Common myeloid progenitor, CD34-positive (primary cell): ENCODE results near the gene DPM1.

Experiments used
- CTCF ChIA-PET: fragments of 350-600 bp; sonication (Branson Sonifier 250); formaldehyde crosslinking; loops from one replicate; lab custom pipeline; 2021; ENCODE audit warnings: antibody characterized with exemption; lab: Charles Lee
- POLR2A ChIA-PET: fragments of 350-600 bp; sonication (Branson Sonifier 250); formaldehyde crosslinking; loops from one replicate; lab custom pipeline; 2021; ENCODE audit warnings: antibody characterized with exemption; lab: Charles Lee
- DNase-seq, 3 donors: peaks; one replicate each; pipeline versions ENCODE4 v3.0.0 to v3.0.0-alpha.2; 2013
- H3K27ac ChIP-seq, 2 experiments: 1 replicate in 1 of 2; 2 replicates in 1 of 2; pipeline ENCODE4 v1.7.0; 2013; ENCODE audit warnings: inconsistent platforms in 2 of 2, low read length in 2 of 2, mild to moderate bottlenecking in 2 of 2, low read depth in 1 of 2, moderate library complexity in 1 of 2; ENCODE audit not compliant: severe bottlenecking in 2 of 2, insufficient read depth in 1 of 2, poor library complexity in 1 of 2
- H3K27me3 ChIP-seq, 5 experiments: replicated peaks in 2 of 5; 1 replicate in 3 of 5; 2 replicates in 2 of 5; pipeline versions ENCODE4 v1.6.1 to v1.7.0; 2013; ENCODE audit warnings: low read length in 4 of 5, mild to moderate bottlenecking in 2 of 5, moderate library complexity in 2 of 5, inconsistent platforms in 1 of 5; ENCODE audit not compliant: insufficient read depth in 5 of 5, control insufficient read depth in 4 of 5
- H3K36me3 ChIP-seq, 4 experiments: 1 replicate in 2 of 4; 2 replicates in 2 of 4; pipeline versions ENCODE4 v1.6.1 to v1.7.0; 2013; ENCODE audit warnings: low read length in 3 of 4, control low read depth in 1 of 4, mild to moderate bottlenecking in 1 of 4; ENCODE audit not compliant: control insufficient read depth in 4 of 4, insufficient read depth in 4 of 4
- H3K4me1 ChIP-seq, 4 experiments: 1 replicate in 3 of 4; 2 replicates in 1 of 4; pipeline versions ENCODE4 v1.6.1 to v1.7.1; 2013; ENCODE audit warnings: low read length in 3 of 4, mild to moderate bottlenecking in 3 of 4, control low read depth in 1 of 4, inconsistent platforms in 1 of 4, moderate library complexity in 1 of 4; ENCODE audit not compliant: control insufficient read depth in 4 of 4, insufficient read depth in 4 of 4; ENCODE audit errors: control extremely low read depth in 1 of 4
- H3K4me3 ChIP-seq, 7 experiments: 1 replicate in 4 of 7; 2 replicates in 3 of 7; pipeline versions ENCODE4 v1.5.1 to v1.7.0; 2013; ENCODE audit warnings: mild to moderate bottlenecking in 7 of 7, low read length in 6 of 7, moderate library complexity in 6 of 7, inconsistent platforms in 2 of 7, low read depth in 2 of 7, control low read depth in 1 of 7; ENCODE audit not compliant: insufficient read depth in 4 of 7, control insufficient read depth in 1 of 7; ENCODE audit errors: extremely low read depth in 1 of 7
- H3K9me3 ChIP-seq, 5 experiments: 1 replicate in 4 of 5; 2 replicates in 1 of 5; pipeline versions ENCODE4 v1.6.1 to v1.7.1; 2013; ENCODE audit warnings: low read length in 4 of 5, mild to moderate bottlenecking in 2 of 5, inconsistent platforms in 1 of 5, low read depth in 1 of 5, moderate library complexity in 1 of 5; ENCODE audit not compliant: control insufficient read depth in 4 of 5, insufficient read depth in 2 of 5; ENCODE audit errors: control extremely low read depth in 1 of 5
- WGBS: methylation state at CpG from one replicate; pipeline ENCODE4 v1.1.5; 2013; ENCODE audit not compliant: insufficient coverage; 5-methylcytosine and 5-hydroxymethylcytosine counted together

The DPM1 gene

GRCh38 chr20:50918403-50918802 is 39.9 kb downstream of the DPM1 start:
- ChIA-PET POLR2A (interaction anchor here (0.7 to 1.4 kb wide), 2 partner anchors 9 to 10 kb away, joined by 3 to 7 read pairs; no protein-coding TSS in a partner anchor), CTCF (interaction anchor here (0.7 to 5.3 kb wide), 3 partner anchors 8 to 22 kb away, joined by 3 to 33 read pairs (median 6); partner anchors contain the start of gene ADNP)
- no peak for DNase-seq
- WGBS, result 80% methylated on average over 1 of the region's 3 CpGs
- H3K9me3 ChIP-seq, result no peaks in the 10 kb centered on the region
- no peaks in the 10 kb centered on the region for H3K27me3 ChIP-seq
- no peak overlapping the region for H3K4me3 ChIP-seq
- H3K27ac ChIP-seq, result peak overlapping the region in 1 of 2 experiments; percentile 38
- peaks cover 5 to 37% (median 13%) of the 10 kb centered on the region in 4 experiments for H3K4me1 ChIP-seq
- peaks cover 7 to 44% (median 15%) of the 10 kb centered on the region in 4 experiments for H3K36me3 ChIP-seq

GRCh38 chr20:50916934-50917333 is 41.4 kb downstream of the DPM1 start:
- Histone ChIP-seq H3K36me3 (peaks cover 10 to 39% (median 16%) of the 10 kb centered on the region in 4 experiments), H3K27me3 (no peaks in the 10 kb centered on the region), H3K9me3 (no peaks in the 10 kb centered on the region), H3K4me3 (no peak overlapping the region), H3K27ac (peak overlapping the region in 1 of 2 experiments; percentile 45), H3K4me1 (peaks cover 5 to 33% (median 12%) of the 10 kb centered on the region in 4 experiments)
- CTCF ChIA-PET, result interaction anchor here (1.0 to 3.9 kb wide), 4 partner anchors 9 to 124 kb away, joined by 3 to 29 read pairs (median 6); partner anchors contain the start of genes ADNP and BCAS4
- POLR2A ChIA-PET, result interaction anchor here (1.6 kb wide), 1 partner anchor 14 kb away, joined by 6 read pairs; the partner anchor contains the start of gene ADNP
- WGBS, result 89% methylated on average over 2 of the region's 3 CpGs
- DNase-seq, result no peak

GRCh38 chr20:50916257-50916656 is 42.1 kb downstream of the DPM1 start:
- peak overlapping the region in 1 of 2 experiments; percentile 45 for H3K27ac ChIP-seq
- WGBS, result 55% methylated on average over 3 of the region's 5 CpGs
- H3K4me1 ChIP-seq, result peaks cover 2 to 26% (median 10%) of the 10 kb centered on the region in 4 experiments

GRCh38 chr20:50915424-50915823 is 42.9 kb downstream of the DPM1 start:
- 86% methylated on average over 1 of the region's 3 CpGs for WGBS
- POLR2A ChIA-PET, result no interaction called here
- H3K9me3 ChIP-seq, result no peaks in the 10 kb centered on the region
- CTCF ChIA-PET, result interaction anchor here (0.7 to 3.9 kb wide), 5 partner anchors 7 to 42 kb away, joined by 3 to 29 read pairs (median 4); partner anchors contain the start of gene ADNP
- H3K27me3 ChIP-seq, result no peaks in the 10 kb centered on the region
- peaks cover 2 to 19% (median 8%) of the 10 kb centered on the region in 4 experiments for H3K4me1 ChIP-seq
- peaks cover 7 to 42% (median 15%) of the 10 kb centered on the region in 4 experiments for H3K36me3 ChIP-seq
- H3K27ac ChIP-seq, result peak overlapping the region in 1 of 2 experiments; percentile 55
- DNase-seq, result no peak
- peak overlapping the region in 1 of 7 experiments; percentile 16 for H3K4me3 ChIP-seq

More at GRCh38 chr20:50916257-50916656, 42.1 kb downstream of the DPM1 start:
- POLR2A ChIA-PET, result interaction anchor here (1.6 kb wide), 1 partner anchor 15 kb away, joined by 6 read pairs; the partner anchor contains the start of gene ADNP
- Histone ChIP-seq H3K27me3 (no peaks in the 10 kb centered on the region), H3K4me3 (no peak overlapping the region), H3K36me3 (peaks cover 10 to 40% (median 16%) of the 10 kb centered on the region in 4 experiments), H3K9me3 (no peaks in the 10 kb centered on the region)
- no peak for DNase-seq
- CTCF ChIA-PET, result interaction anchor here (0.9 to 3.9 kb wide), 5 partner anchors 10 to 124 kb away, joined by 3 to 29 read pairs (median 4); partner anchors contain the start of genes ADNP and BCAS4

- Histone ChIP-seq H3K36me3 (peaks cover 7 to 45% (median 11%) of the 10 kb centered on the region in 4 experiments), H3K27ac (peak overlapping the region in 1 of 2 experiments; percentile 37)
- peak in 2 of 3 donors; percentile 43 to 51 for DNase-seq
Observed at GRCh38 chr20:50913690-50914375, 44.5 kb downstream of the DPM1 start.

GRCh38 chr20:50911716-50912115 is 46.6 kb downstream of the DPM1 start:
- Histone ChIP-seq H3K27me3 (no peaks in the 10 kb centered on the region), H3K27ac (no peak overlapping the region), H3K9me3 (no peaks in the 10 kb centered on the region), H3K4me1 (peaks cover 2 to 17% (median 6%) of the 10 kb centered on the region in 4 experiments), H3K36me3 (peaks cover 6 to 38% (median 11%) of the 10 kb centered on the region in 4 experiments), H3K4me3 (no peak overlapping the region)
- POLR2A ChIA-PET, result interaction anchor here (0.8 to 1.6 kb wide), 2 partner anchors 10 to 20 kb away, joined by 3 to 5 read pairs; partner anchors contain the start of gene ADNP
- CTCF ChIA-PET, result interaction anchor here (0.9 to 6.1 kb wide), 4 partner anchors 9 to 117 kb away, joined by 3 to 44 read pairs (median 6); partner anchors contain the start of gene BCAS4
- no CpG with 5 or more reads among the region's 1 CpG for WGBS
- DNase-seq, result no peak

More at GRCh38 chr20:50913690-50914375, 44.5 kb downstream of the DPM1 start:
- WGBS, result 100% methylated on average over 1 of the region's 2 CpGs
- Histone ChIP-seq H3K27me3 (no peaks in the 10 kb centered on the region), H3K4me3 (no peak overlapping the region), H3K4me1 (peaks cover 2 to 19% (median 8%) of the 10 kb centered on the region in 4 experiments), H3K9me3 (no peaks in the 10 kb centered on the region)
- ChIA-PET POLR2A (no interaction called here), CTCF (interaction anchor here (1.4 to 3.9 kb wide), 2 partner anchors 13 to 16 kb away, joined by 4 to 29 read pairs; partner anchors contain the start of gene ADNP)
